NCI-H345 treated with DMSO at 0.1 percent for 48 hours (cell line): Measurements from ENCODE around the gene NAPEPLD.
A peak's percentile ranks its signal among the peaks of the same experiment; 100 is the strongest.
"Not testable (repeated sequence)": the region's sequence is repeated elsewhere in the genome, so short reads cannot be mapped to it uniquely, and the experiment has no call there.

ENCODE experiments used
- DNase-seq: peaks from one replicate; lab custom pipeline; 2025; ENCODE audit not compliant: unreplicated experiment; lab: John Stamatoyannopoulos, UW

Gene NAPEPLD

GRCh38 chr7:103148994-103149807 lies at the start of gene NAPEPLD:
TSS of gene NAPEPLD (minus strand) at chr7:103149099. CDS start at chr7:103128776, 20,323 bp downstream.
- peak; percentile 69 for DNase-seq

GRCh38 chr7:103198079-103198478 lies 49.2 kb upstream of the NAPEPLD start:
- DNase-seq, result not testable (repeated sequence)

GRCh38 chr7:103195364-103195763 lies 46.5 kb upstream of the NAPEPLD start:
- DNase-seq, result not testable (repeated sequence)

- DNase-seq, result not testable (repeated sequence)
Measured at GRCh38 chr7:103172415-103173146, 23.7 kb upstream of the NAPEPLD start.

- DNase-seq, result not testable (repeated sequence)
Measured at GRCh38 chr7:103171695-103172414, 23.0 kb upstream of the NAPEPLD start.

GRCh38 chr7:103166921-103167544 lies 18.1 kb upstream of the NAPEPLD start:
- not testable (repeated sequence) for DNase-seq

GRCh38 chr7:103163087-103163825 lies 14.4 kb upstream of the NAPEPLD start:
- DNase-seq, result not testable (repeated sequence)

GRCh38 chr7:103162641-103163040 lies 13.7 kb upstream of the NAPEPLD start:
- not testable (repeated sequence) for DNase-seq

- not testable (repeated sequence) for DNase-seq
Measured at GRCh38 chr7:103161998-103162616, 13.2 kb upstream of the NAPEPLD start.

- not testable (repeated sequence) for DNase-seq
Measured at GRCh38 chr7:103159072-103159471, 10.2 kb upstream of the NAPEPLD start.

GRCh38 chr7:103155331-103156024 lies 6.6 kb upstream of the NAPEPLD start:
- DNase-seq, result not testable (repeated sequence)

GRCh38 chr7:103154042-103154441 lies 5.1 kb upstream of the NAPEPLD start:
- DNase-seq, result no peak

GRCh38 chr7:103152744-103153617 lies 4.1 kb upstream of the NAPEPLD start:
- DNase-seq, result not testable (repeated sequence)

GRCh38 chr7:103151993-103152676 lies 3.2 kb upstream of the NAPEPLD start:
- not testable (repeated sequence) for DNase-seq

GRCh38 chr7:103150192-103150591 lies 1.3 kb upstream of the NAPEPLD start:
- DNase-seq, result no peak

GRCh38 chr7:103149808-103150180 lies 895 bp upstream of the NAPEPLD start:
- DNase-seq, result no peak

GRCh38 chr7:103148131-103148993 lies 537 bp downstream of the NAPEPLD start:
- peak; percentile 9 for DNase-seq
